K562 (cell line): ENCODE data around the gene SNU13. TPM values are rescaled to one million over a fixed set of nuclear protein-coding genes. Genes with fewer than 3 reads are reported as not detected.

Source experiments
- BHLHE40 ChIP-seq: IDR thresholded peaks from 2 replicates; pipeline ENCODE4 v1.6.1; 2011; ENCODE audit warnings: low read length, improper control_type of control experiment
- BRD4 ChIP-seq: fragments of 200-600 bp; sonication (generic); IDR thresholded peaks from 2 replicates; pipeline ENCODE4 v1.6.1; 2017; ENCODE audit warnings: inconsistent platforms
- CEBPG ChIP-seq, 3 experiments: fragments of 200-800 bp in 1 of 3; sonication (Bioruptor generic) in 1 of 3; sonication (generic) in 1 of 3; formaldehyde crosslinking in 1 of 3; IDR thresholded peaks in 2 of 3; conservative IDR thresholded peaks in 1 of 3; 2 replicates each; pipeline versions ENCODE4 v1.6.1 to v1.8.0; 2016 to 2022; ENCODE audit warnings: missing compliant biosample characterization in 2 of 3, missing genetic modification characterization in 2 of 3, mild to moderate bottlenecking in 1 of 3, missing genetic modification reagents in 1 of 3
- DIDO1 ChIP-seq: fragments of 450-650 bp; IDR thresholded peaks from 2 replicates; pipeline ENCODE4 v1.6.1; 2016; ENCODE audit warnings: low read depth, missing biosample characterization, missing genetic modification characterization
- FOXM1 ChIP-seq, 2 experiments: fragments of 450-650 bp in 1 of 2; sonication (generic) in 1 of 2; formaldehyde crosslinking in 1 of 2; IDR thresholded peaks; 2 replicates each; pipeline versions ENCODE4 v1.6.1 to v1.9.0; 2017 to 2022; ENCODE audit warnings: low read depth in 2 of 2, mild to moderate bottlenecking in 2 of 2, missing genetic modification reagents in 1 of 2, moderate library complexity in 1 of 2
- HDAC6 ChIP-seq: IDR thresholded peaks from 2 replicates; pipeline ENCODE4 v1.6.1; 2012; ENCODE audit warnings: low read depth, mild to moderate bottlenecking, control low read depth, inconsistent platforms, low read length, moderate library complexity
- HNRNPL ChIP-seq: fragments of 200-400 bp; formaldehyde crosslinking; IDR thresholded peaks from 2 replicates; pipeline ENCODE4 v1.6.1; 2017; ENCODE audit warnings: low read depth, mild to moderate bottlenecking, low read length
- KLF13 ChIP-seq: fragments of 450-650 bp; IDR thresholded peaks from 2 replicates; pipeline ENCODE4 v1.6.1; 2016; ENCODE audit warnings: missing genetic modification characterization, low read depth, mild to moderate bottlenecking, missing compliant biosample characterization, moderate library complexity, borderline replicate concordance
- MAFF ChIP-seq: IDR thresholded peaks from 2 replicates; pipeline ENCODE4 v1.6.1; 2012; ENCODE audit warnings: low read length, improper control_type of control experiment
- PHF8 ChIP-seq: fragments of 200-600 bp; sonication (generic); IDR thresholded peaks from 2 replicates; pipeline ENCODE4 v1.6.1; 2012; ENCODE audit warnings: mixed run types, mild to moderate bottlenecking, inconsistent platforms, low read length, moderate library complexity, borderline replicate concordance
- SMAD1 ChIP-seq: fragments of 150-350 bp; IDR thresholded peaks from 2 replicates; pipeline ENCODE4 v1.6.1; 2014; ENCODE audit warnings: low read length, low read depth; ENCODE audit not compliant: partially characterized antibody
- SMAD2 ChIP-seq: fragments of 150-350 bp; IDR thresholded peaks from 2 replicates; pipeline ENCODE4 v1.6.1; 2014; ENCODE audit warnings: low read depth, mild to moderate bottlenecking, low read length
- WHSC1 ChIP-seq: IDR thresholded peaks from one replicate; pipeline ENCODE4 v1.6.1; 2012; ENCODE audit warnings: low read length, control low read depth, inconsistent platforms
- ZNF644 ChIP-seq: fragments of 200-800 bp; sonication (Bioruptor generic); IDR thresholded peaks from 2 replicates; pipeline ENCODE4 v1.6.1; 2016; ENCODE audit warnings: low read depth, missing genetic modification characterization, missing compliant biosample characterization
- ZNF764 ChIP-seq: fragments of 250-450 bp; sonication (Bioruptor Pico); IDR thresholded peaks from 2 replicates; pipeline ENCODE4 v1.4.0; 2020; ENCODE audit warnings: low read depth, mild to moderate bottlenecking, moderate library complexity
- polyA plus RNA-seq, 8 experiments: library from polyadenylated mRNA; depleted of rRNA in 4 of 8; stranded (reverse) in 5 of 8; unstranded in 3 of 8; fragments of >200 nt; fragmentation: Nextera tagmentation in 2 of 8; fragmentation: Illumina TruSeq in 1 of 8; extraction: Ambion mirVana in 2 of 8; extraction: Trizol in 1 of 8; gene quantifications; 2 replicates each; pipeline versions ENCODE4 v1.2.1 to v1.2.3, GENCODE V29; 2011 to 2014; ENCODE audit warnings: inconsistent platforms in 1 of 8, missing spikeins in 1 of 8
- total RNA-seq, 7 experiments: library from RNA; depleted of rRNA in 6 of 7; stranded (reverse); fragments of >200 nt in 6 of 7; fragmentation: Illumina TruSeq in 2 of 7; extraction: Trizol in 2 of 7; gene quantifications; 2 replicates each; pipeline versions ENCODE4 v1.2.1 to v1.2.3, GENCODE V29; 2011 to 2021; ENCODE audit warnings: low replicate concordance in 1 of 7
- TF ChIP-seq, protein P1 (sequence below): sonication (generic); formaldehyde crosslinking; IDR thresholded peaks from 2 replicates; pipeline ENCODE4 v1.8.0; 2022; ENCODE audit warnings: mild to moderate bottlenecking, low read depth, missing genetic modification reagents
- TF ChIP-seq, protein P2 (sequence below): fragments of 200-800 bp; sonication (Bioruptor generic); IDR thresholded peaks from 2 replicates; pipeline ENCODE4 v1.6.1; 2016; ENCODE audit warnings: missing genetic modification characterization, missing compliant biosample characterization
- TF ChIP-seq, protein P3 (sequence below): fragments of 250-450 bp; sonication (Bioruptor Pico); IDR thresholded peaks from 2 replicates; pipeline ENCODE4 v1.9.0; 2021; ENCODE audit warnings: mild to moderate bottlenecking, inconsistent platforms

The SNU13 gene
- total and polyA plus RNA-seq, 9 of the 15 experiments (the other 6 are each of a cell fraction or from before 2014, with no cell fraction given) = 185 to 981 (median 283) TPM

DNA sequence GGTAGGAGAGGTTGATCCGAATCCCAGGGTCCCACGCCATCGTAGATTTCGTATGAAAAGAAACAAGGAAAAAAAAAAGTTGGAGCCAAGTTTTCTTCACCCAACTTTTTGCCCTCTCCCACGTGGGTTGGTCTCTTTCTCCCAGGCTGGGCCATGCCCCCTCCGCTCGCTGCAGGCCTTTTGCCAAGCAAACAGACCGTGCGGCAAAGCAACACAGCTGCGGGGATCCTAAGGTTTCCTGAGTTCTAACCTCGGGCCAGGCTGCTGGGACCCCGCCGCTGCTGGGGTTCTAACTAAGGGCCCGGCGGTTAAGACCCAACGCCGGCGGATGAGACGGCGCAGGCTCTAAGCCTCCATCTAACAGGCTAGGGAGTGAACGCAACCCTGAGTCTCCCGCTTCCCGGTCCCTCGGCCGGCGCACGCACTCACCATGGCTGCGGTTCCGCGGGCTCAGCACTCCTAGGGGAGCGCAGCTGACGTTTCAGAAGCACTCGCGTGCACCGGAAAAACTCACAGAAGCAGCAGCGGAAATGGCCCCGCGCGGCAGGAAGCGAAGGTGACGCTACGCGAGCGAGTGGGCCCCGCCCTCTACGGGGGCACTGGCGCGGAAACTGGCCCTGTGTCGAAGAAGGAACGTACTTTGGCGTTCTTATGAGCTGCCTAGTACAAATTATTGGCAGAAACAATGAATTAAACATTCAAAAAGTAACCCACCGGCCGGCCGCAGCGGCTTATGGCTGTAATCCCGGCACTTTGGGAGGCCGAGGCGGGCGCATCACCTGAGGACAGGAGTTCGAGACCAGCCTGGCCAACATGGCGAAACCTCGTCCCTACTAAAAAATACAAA, at the start of gene SNU13 (continued):
- TF ChIP-seq, protein P1, sequence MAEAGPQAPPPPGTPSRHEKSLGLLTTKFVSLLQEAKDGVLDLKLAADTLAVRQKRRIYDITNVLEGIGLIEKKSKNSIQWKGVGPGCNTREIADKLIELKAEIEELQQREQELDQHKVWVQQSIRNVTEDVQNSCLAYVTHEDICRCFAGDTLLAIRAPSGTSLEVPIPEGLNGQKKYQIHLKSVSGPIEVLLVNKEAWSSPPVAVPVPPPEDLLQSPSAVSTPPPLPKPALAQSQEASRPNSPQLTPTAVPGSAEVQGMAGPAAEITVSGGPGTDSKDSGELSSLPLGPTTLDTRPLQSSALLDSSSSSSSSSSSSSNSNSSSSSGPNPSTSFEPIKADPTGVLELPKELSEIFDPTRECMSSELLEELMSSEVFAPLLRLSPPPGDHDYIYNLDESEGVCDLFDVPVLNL (CRISPR knock-in tag) = no peak
- TF ChIP-seq MAFF (no peak), SMAD1 (peak; percentile 34), HDAC6 (no peak), ZNF764 (CRISPR knock-in tag) (0 out of 2 replicates have a peak, but pooled peaks have one; percentile 42), WHSC1 (no peak), CEBPG (CRISPR knock-in tag; IDR thresholded peaks at IDR 0.05) (no peak), CEBPG (tag; conservative IDR thresholded peaks at IDR 0.05 in 1 of 2, IDR thresholded peaks at IDR 0.05 in 1 of 2) (peak in 1 of 2 experiments; percentile 64; a peak in 2 of 4 replicates), SMAD2 (no peak), PHF8 (peak; percentile 79), KLF13 (tag) (no peak), HNRNPL (no peak), DIDO1 (tag) (no peak), ZNF644 (tag) (no peak), FOXM1 (IDR thresholded peaks at IDR 0.05; ENCODE audit: low read depth) (no peak), FOXM1 (CRISPR knock-in tag; IDR thresholded peaks at IDR 0.05; ENCODE audit: low read depth) (no peak), BRD4 (no peak), BHLHE40 (peak; percentile 87)
- TF ChIP-seq, protein P2, sequence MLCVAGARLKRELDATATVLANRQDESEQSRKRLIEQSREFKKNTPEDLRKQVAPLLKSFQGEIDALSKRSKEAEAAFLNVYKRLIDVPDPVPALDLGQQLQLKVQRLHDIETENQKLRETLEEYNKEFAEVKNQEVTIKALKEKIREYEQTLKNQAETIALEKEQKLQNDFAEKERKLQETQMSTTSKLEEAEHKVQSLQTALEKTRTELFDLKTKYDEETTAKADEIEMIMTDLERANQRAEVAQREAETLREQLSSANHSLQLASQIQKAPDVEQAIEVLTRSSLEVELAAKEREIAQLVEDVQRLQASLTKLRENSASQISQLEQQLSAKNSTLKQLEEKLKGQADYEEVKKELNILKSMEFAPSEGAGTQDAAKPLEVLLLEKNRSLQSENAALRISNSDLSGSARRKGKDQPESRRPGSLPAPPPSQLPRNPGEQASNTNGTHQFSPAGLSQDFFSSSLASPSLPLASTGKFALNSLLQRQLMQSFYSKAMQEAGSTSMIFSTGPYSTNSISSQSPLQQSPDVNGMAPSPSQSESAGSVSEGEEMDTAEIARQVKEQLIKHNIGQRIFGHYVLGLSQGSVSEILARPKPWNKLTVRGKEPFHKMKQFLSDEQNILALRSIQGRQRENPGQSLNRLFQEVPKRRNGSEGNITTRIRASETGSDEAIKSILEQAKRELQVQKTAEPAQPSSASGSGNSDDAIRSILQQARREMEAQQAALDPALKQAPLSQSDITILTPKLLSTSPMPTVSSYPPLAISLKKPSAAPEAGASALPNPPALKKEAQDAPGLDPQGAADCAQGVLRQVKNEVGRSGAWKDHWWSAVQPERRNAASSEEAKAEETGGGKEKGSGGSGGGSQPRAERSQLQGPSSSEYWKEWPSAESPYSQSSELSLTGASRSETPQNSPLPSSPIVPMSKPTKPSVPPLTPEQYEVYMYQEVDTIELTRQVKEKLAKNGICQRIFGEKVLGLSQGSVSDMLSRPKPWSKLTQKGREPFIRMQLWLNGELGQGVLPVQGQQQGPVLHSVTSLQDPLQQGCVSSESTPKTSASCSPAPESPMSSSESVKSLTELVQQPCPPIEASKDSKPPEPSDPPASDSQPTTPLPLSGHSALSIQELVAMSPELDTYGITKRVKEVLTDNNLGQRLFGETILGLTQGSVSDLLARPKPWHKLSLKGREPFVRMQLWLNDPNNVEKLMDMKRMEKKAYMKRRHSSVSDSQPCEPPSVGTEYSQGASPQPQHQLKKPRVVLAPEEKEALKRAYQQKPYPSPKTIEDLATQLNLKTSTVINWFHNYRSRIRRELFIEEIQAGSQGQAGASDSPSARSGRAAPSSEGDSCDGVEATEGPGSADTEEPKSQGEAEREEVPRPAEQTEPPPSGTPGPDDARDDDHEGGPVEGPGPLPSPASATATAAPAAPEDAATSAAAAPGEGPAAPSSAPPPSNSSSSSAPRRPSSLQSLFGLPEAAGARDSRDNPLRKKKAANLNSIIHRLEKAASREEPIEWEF (CRISPR knock-in tag) = no peak
- TF ChIP-seq, protein P3, sequence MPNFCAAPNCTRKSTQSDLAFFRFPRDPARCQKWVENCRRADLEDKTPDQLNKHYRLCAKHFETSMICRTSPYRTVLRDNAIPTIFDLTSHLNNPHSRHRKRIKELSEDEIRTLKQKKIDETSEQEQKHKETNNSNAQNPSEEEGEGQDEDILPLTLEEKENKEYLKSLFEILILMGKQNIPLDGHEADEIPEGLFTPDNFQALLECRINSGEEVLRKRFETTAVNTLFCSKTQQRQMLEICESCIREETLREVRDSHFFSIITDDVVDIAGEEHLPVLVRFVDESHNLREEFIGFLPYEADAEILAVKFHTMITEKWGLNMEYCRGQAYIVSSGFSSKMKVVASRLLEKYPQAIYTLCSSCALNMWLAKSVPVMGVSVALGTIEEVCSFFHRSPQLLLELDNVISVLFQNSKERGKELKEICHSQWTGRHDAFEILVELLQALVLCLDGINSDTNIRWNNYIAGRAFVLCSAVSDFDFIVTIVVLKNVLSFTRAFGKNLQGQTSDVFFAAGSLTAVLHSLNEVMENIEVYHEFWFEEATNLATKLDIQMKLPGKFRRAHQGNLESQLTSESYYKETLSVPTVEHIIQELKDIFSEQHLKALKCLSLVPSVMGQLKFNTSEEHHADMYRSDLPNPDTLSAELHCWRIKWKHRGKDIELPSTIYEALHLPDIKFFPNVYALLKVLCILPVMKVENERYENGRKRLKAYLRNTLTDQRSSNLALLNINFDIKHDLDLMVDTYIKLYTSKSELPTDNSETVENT (CRISPR knock-in tag) = 0 out of 2 replicates have a peak, but pooled peaks have one; percentile 35
